HCT116 (cell line): Measurements from ENCODE around the gene ZEB2. TPM values are rescaled to one million over a fixed set of nuclear protein-coding genes. Genes with fewer than 3 reads are reported as not detected.

ENCODE experiments used
- ATAC-seq: fragments of 200-7000 bp; cut with Tn5 transposase; 2 replicates; pipeline ENCODE4 v1.9.1; 2020; ENCODE audit warnings: mild to moderate bottlenecking, moderate library complexity
- BruUV-seq: library from RNA; stranded (reverse); fragments of 400-500 nt; replicated peaks from 2 replicates; lab custom pipeline; 2021; lab: Mats Ljungman, UMichigan
- CTCF ChIA-PET: fragments of 300-600 bp; sonication (Branson Sonifier 250); formaldehyde crosslinking; loops from one replicate; lab custom pipeline; 2021; ENCODE audit warnings: antibody characterized with exemption; lab: Charles Lee
- POLR2A ChIA-PET: fragments of 300-600, 350-600 bp; sonication (Branson Sonifier 250); formaldehyde crosslinking; loops from one replicate; lab custom pipeline; 2021; ENCODE audit warnings: antibody characterized with exemption; lab: Charles Lee
- RAD21 ChIA-PET, 2 experiments: fragments of 300-600 bp; sonication (Branson Sonifier 250); formaldehyde crosslinking; loops; one replicate each; lab custom pipeline; 2023; ENCODE audit warnings: low total read pairs in 2 of 2; ENCODE audit not compliant: uncharacterized antibody in 2 of 2, unreplicated experiment in 2 of 2, low non-redundant PET in 1 of 2; lab: Charles Lee
- DNase-seq: peaks from one replicate; pipeline ENCODE4 v3.0.0-alpha.2; 2010; ENCODE audit warnings: low read depth, low spot score
- H2AFZ ChIP-seq: fragments of 200-600 bp; shearing (Covaris generic), sonication (generic); 2 replicates; pipeline ENCODE4 v1.6.1; 2017; ENCODE audit warnings: low read depth, mixed run types, mixed read lengths, antibody characterized with exemption, low read length; ENCODE audit not compliant: poor library complexity, severe bottlenecking
- H3K27ac ChIP-seq: 2 replicates; pipeline ENCODE4 v1.5.1; 2012; ENCODE audit warnings: low read depth, low read length
- H3K27me3 ChIP-seq: fragments of 200-600 bp; sonication (generic); 2 replicates; pipeline ENCODE4 v1.6.1; 2016; ENCODE audit warnings: mixed run types, low read length, mixed read lengths; ENCODE audit not compliant: insufficient read depth
- H3K36me3 ChIP-seq, 2 experiments: fragments of 200-500 bp in 1 of 2; fragments of 200-600 bp in 1 of 2; sonication (Bioruptor generic) in 1 of 2; sonication (generic) in 1 of 2; 2 replicates each; pipeline versions ENCODE4 v1.5.1 to v1.6.1; 2014 to 2016; ENCODE audit warnings: low read length in 2 of 2, inconsistent platforms in 1 of 2, mixed read lengths in 1 of 2, mixed run types in 1 of 2; ENCODE audit not compliant: insufficient read depth in 2 of 2, control insufficient read depth in 1 of 2
- H3K4me1 ChIP-seq, 2 experiments: fragments of 200-600 bp in 1 of 2; sonication (generic) in 1 of 2; 2 replicates each; pipeline versions ENCODE4 v1.5.1 to v1.6.1; 2012 to 2017; ENCODE audit warnings: low read length in 2 of 2, inconsistent platforms in 1 of 2, mild to moderate bottlenecking in 1 of 2, mixed read lengths in 1 of 2, mixed run types in 1 of 2, moderate library complexity in 1 of 2; ENCODE audit not compliant: insufficient read depth in 2 of 2, control insufficient read depth in 1 of 2
- H3K4me2 ChIP-seq: fragments of 200-600 bp; sonication (generic); 2 replicates; pipeline ENCODE4 v1.6.1; 2017; ENCODE audit warnings: mixed run types, low read length, mixed read lengths
- H3K4me3 ChIP-seq, 2 experiments: fragments of 200-600 bp in 1 of 2; sonication (generic) in 1 of 2; replicated peaks in 1 of 2; 2 replicates each; pipeline ENCODE4 v1.5.1; 2011 to 2016; ENCODE audit warnings: low read length in 2 of 2, control low read depth in 1 of 2, low read depth in 1 of 2, mild to moderate bottlenecking in 1 of 2, mixed read lengths in 1 of 2, mixed run types in 1 of 2
- H3K79me2 ChIP-seq: fragments of 200-600 bp; sonication (generic); 2 replicates; pipeline ENCODE4 v1.6.1; 2017; ENCODE audit warnings: mild to moderate bottlenecking, mixed run types, low read length, moderate library complexity, mixed read lengths; ENCODE audit not compliant: insufficient read depth
- H3K9ac ChIP-seq: fragments of 200-600 bp; sonication (generic); 2 replicates; pipeline ENCODE4 v1.6.1; 2016; ENCODE audit warnings: low read length, mixed read lengths
- H3K9me2 ChIP-seq: fragments of 200-600 bp; sonication (generic), shearing (Covaris generic); 2 replicates; pipeline ENCODE4 v1.6.1; 2017; ENCODE audit warnings: mixed run types, mild to moderate bottlenecking, moderate library complexity; ENCODE audit not compliant: insufficient read depth
- H3K9me3 ChIP-seq, 2 experiments: fragments of 200-500 bp in 1 of 2; fragments of 200-600 bp in 1 of 2; sonication (Bioruptor generic) in 1 of 2; sonication (generic) in 1 of 2; 2 replicates each; pipeline ENCODE4 v1.6.1; 2014 to 2017; ENCODE audit warnings: low read length in 2 of 2, mixed read lengths in 2 of 2, inconsistent platforms in 1 of 2, low read depth in 1 of 2, mild to moderate bottlenecking in 1 of 2, mixed run types in 1 of 2, moderate library complexity in 1 of 2; ENCODE audit not compliant: control insufficient read depth in 1 of 2, insufficient read depth in 1 of 2
- H4K20me1 ChIP-seq: fragments of 200-600 bp; sonication (generic), shearing (Covaris generic); 2 replicates; pipeline ENCODE4 v1.6.1; 2017; ENCODE audit warnings: mixed run types, mild to moderate bottlenecking, moderate library complexity; ENCODE audit not compliant: insufficient read depth
- ELF1 ChIP-seq: IDR thresholded peaks from 2 replicates; pipeline ENCODE4 v1.6.1; 2012; ENCODE audit warnings: low read depth, borderline replicate concordance
- EZH2phosphoT487 ChIP-seq: fragments of 200-600 bp; IDR thresholded peaks from 2 replicates; pipeline ENCODE4 v1.6.1; 2018; ENCODE audit warnings: antibody characterized with exemption, borderline replicate concordance
- JUND ChIP-seq: IDR thresholded peaks from 2 replicates; pipeline ENCODE4 v1.6.1; 2012
- POLR2A ChIP-seq: IDR thresholded peaks from 2 replicates; pipeline ENCODE4 v1.7.0; 2011; ENCODE audit warnings: borderline replicate concordance; ENCODE audit not compliant: insufficient read depth, insufficient read length; ENCODE audit errors: extremely low read depth
- POLR2AphosphoS5 ChIP-seq: IDR thresholded peaks from 2 replicates; pipeline ENCODE4 v1.6.1; 2011; ENCODE audit warnings: mild to moderate bottlenecking, low read depth, low read length, moderate library complexity
- SIN3A ChIP-seq: IDR thresholded peaks from 2 replicates; pipeline ENCODE4 v1.6.1; 2012; ENCODE audit warnings: low read depth
- SRF ChIP-seq: IDR thresholded peaks from 2 replicates; pipeline ENCODE4 v1.6.1; 2012; ENCODE audit warnings: low read depth
- TCF7L2 ChIP-seq: IDR thresholded peaks from 2 replicates; pipeline ENCODE4 v1.7.0; 2011; ENCODE audit warnings: borderline replicate concordance, inconsistent platforms; ENCODE audit not compliant: insufficient read depth, insufficient read length; ENCODE audit errors: extremely low read depth
- ZFX ChIP-seq: fragments of 450-650 bp; IDR thresholded peaks from 2 replicates; pipeline ENCODE4 v1.6.1; 2017
- ZNF274 ChIP-seq: fragments of 200-500 bp; sonication (Bioruptor generic); IDR thresholded peaks from 2 replicates; pipeline ENCODE4 v1.6.1; 2014; ENCODE audit warnings: mild to moderate bottlenecking, low read depth, low read length, inconsistent platforms
- intact Hi-C: fragments of 100-400 bp; cut with micrococcal nuclease; formaldehyde crosslinking; loops from 2 replicates; pipeline ENCODE4 v1.10.0; 2022
- total RNA-seq: library from RNA; stranded (reverse); gene quantifications from one replicate; pipeline ENCODE4 v1.2.1, GENCODE V29; 2021; ENCODE audit not compliant: unreplicated experiment
- TF ChIP-seq, protein P1 (sequence below): IDR thresholded peaks from 2 replicates; pipeline ENCODE4 v1.6.1; 2012
- TF ChIP-seq, protein P2 (sequence below), 3 experiments: fragments of 200-600 bp in 1 of 3; sonication (generic) in 1 of 3; IDR thresholded peaks in 2 of 3; conservative IDR thresholded peaks in 1 of 3; 2 replicates each; pipeline ENCODE4 v1.5.1; 2012 to 2017; ENCODE audit warnings: low read depth in 2 of 3, low read length in 2 of 3, antibody characterized with exemption in 1 of 3, borderline replicate concordance in 1 of 3, control low read depth in 1 of 3, mild to moderate bottlenecking in 1 of 3, mixed read lengths in 1 of 3, mixed run types in 1 of 3, moderate library complexity in 1 of 3; ENCODE audit not compliant: insufficient read depth in 1 of 3
- TF ChIP-seq, protein P3 (sequence below): IDR thresholded peaks from 2 replicates; pipeline ENCODE4 v1.6.1; 2012
- TF ChIP-seq, protein P4 (sequence below): IDR thresholded peaks from 2 replicates; pipeline ENCODE4 v1.6.1; 2011; ENCODE audit warnings: mild to moderate bottlenecking, low read length, moderate library complexity; ENCODE audit not compliant: insufficient replicate concordance; ENCODE audit errors: extremely low read depth

ZEB2 gene
- total RNA-seq, 1 experiment from 2014 or later: 0.81 TPM

DNA sequence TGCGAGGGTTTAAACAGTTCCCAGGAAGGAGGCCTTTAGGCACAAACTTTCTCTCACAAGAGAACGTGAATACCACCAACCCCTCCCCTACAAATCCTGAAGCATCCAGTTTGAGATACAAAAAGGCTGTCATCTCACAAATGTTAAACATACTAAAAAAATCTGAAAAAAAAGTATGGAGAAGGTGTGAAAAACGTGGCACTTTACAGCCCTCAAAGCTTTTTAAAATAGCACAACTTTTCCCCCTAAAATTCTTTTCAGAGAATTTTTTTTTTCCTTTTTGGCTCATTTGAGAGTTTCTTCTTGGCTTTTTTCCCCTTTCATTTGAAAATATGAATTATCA lies 10.1 kb downstream of the ZEB2 start:
- ChIA-PET CTCF (no interaction called here), POLR2A (no interaction called here), RAD21 (no interaction called here)
- Histone ChIP-seq H3K27me3 (peaks cover 34% of the 10 kb centered on the region), H3K36me3 (no peaks in the 10 kb centered on the region), H3K4me3 (no peak overlapping the region), H3K4me2 (no peak overlapping the region), H3K9ac (no peak overlapping the region), H3K9me2 (no peaks in the 10 kb centered on the region), H3K27ac (no peak overlapping the region), H3K9me3 (no peaks in the 10 kb centered on the region), H3K79me2 (no peaks in the 10 kb centered on the region), H4K20me1 (no peaks in the 10 kb centered on the region), H3K4me1 (no peaks in the 10 kb centered on the region), H2AFZ (no peak overlapping the region)
- TF ChIP-seq TCF7L2: no peak
- no peak for TF ChIP-seq SIN3A
- TF ChIP-seq SRF: no peak
- TF ChIP-seq, protein P1, sequence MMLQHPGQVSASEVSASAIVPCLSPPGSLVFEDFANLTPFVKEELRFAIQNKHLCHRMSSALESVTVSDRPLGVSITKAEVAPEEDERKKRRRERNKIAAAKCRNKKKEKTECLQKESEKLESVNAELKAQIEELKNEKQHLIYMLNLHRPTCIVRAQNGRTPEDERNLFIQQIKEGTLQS: no peak
- BruUV-seq: no TSS peak
- no peak for ATAC-seq
- intact Hi-C loops: no loop called here
- no peak for DNase-seq

DNA sequence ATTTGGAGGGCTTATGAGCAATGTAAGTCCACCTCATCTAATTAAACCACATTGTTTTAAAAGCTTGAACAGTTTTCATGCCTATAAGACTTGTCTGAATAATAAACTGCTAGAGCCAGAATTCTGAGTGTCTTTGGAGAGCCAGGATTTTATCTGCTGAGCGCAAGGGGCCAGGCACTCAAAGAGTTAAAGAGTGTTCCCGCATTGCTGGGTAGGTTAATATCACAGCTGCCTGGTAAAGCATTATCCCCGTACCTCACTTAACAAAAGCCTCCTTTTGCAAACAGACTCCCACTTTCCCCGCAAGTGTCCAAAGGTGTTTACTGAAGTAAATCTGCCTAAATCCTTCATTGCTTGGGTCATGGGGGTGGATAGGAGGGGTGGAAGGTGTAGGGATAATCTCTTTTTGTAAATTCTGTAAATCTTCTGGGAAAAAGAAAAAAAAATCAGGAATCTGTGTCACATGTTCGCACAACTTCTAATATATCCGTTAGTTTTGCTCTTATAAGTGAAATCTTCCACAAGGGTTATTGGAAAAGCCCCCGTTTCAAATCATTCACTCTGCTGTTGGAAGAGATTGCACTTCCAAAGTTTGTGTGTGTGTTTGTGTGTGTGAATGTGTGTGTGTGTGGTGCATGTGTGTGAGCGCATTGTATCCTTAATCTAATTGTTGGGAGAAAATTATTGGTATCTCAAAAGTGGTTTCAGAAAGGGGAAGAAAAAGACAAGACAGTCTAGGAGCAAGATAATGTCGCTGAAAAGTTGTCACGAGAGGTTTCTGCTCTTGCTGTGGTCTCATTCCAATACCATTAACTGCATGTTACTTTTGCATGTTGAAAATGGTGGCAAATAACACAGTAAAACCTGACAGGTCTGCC lies 10.7 kb downstream of the ZEB2 start:
- Histone ChIP-seq H3K9me3 (no peaks in the 10 kb centered on the region), H3K9me2 (no peaks in the 10 kb centered on the region), H3K9ac (no peak overlapping the region), H3K4me3 (no peak overlapping the region), H3K27me3 (peaks cover 29% of the 10 kb centered on the region), H3K79me2 (no peaks in the 10 kb centered on the region), H3K4me1 (no peaks in the 10 kb centered on the region), H2AFZ (no peak overlapping the region), H4K20me1 (no peaks in the 10 kb centered on the region), H3K36me3 (no peaks in the 10 kb centered on the region), H3K27ac (no peak overlapping the region), H3K4me2 (no peak overlapping the region)
- RAD21 ChIA-PET: no interaction called here
- TF ChIP-seq, protein P2, sequence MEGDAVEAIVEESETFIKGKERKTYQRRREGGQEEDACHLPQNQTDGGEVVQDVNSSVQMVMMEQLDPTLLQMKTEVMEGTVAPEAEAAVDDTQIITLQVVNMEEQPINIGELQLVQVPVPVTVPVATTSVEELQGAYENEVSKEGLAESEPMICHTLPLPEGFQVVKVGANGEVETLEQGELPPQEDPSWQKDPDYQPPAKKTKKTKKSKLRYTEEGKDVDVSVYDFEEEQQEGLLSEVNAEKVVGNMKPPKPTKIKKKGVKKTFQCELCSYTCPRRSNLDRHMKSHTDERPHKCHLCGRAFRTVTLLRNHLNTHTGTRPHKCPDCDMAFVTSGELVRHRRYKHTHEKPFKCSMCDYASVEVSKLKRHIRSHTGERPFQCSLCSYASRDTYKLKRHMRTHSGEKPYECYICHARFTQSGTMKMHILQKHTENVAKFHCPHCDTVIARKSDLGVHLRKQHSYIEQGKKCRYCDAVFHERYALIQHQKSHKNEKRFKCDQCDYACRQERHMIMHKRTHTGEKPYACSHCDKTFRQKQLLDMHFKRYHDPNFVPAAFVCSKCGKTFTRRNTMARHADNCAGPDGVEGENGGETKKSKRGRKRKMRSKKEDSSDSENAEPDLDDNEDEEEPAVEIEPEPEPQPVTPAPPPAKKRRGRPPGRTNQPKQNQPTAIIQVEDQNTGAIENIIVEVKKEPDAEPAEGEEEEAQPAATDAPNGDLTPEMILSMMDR (IDR thresholded peaks at IDR 0.05 in 2 of 3, conservative IDR thresholded peaks at IDR 0.05 in 1 of 3; ENCODE audit: borderline replicate concordance in 1 of 3, insufficient read depth in 1 of 3, low read depth in 2 of 3, low read length in 2 of 3): no peak
- TF ChIP-seq ELF1: no peak
- TF ChIP-seq SRF: no peak
- TF ChIP-seq, protein P3, sequence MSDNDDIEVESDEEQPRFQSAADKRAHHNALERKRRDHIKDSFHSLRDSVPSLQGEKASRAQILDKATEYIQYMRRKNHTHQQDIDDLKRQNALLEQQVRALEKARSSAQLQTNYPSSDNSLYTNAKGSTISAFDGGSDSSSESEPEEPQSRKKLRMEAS: no peak
- no peak for TF ChIP-seq POLR2AphosphoS5
- no peak for TF ChIP-seq JUND
- no peak for TF ChIP-seq ZNF274
- no peak for TF ChIP-seq TCF7L2
- no peak for TF ChIP-seq EZH2phosphoT487
- TF ChIP-seq, protein P4, sequence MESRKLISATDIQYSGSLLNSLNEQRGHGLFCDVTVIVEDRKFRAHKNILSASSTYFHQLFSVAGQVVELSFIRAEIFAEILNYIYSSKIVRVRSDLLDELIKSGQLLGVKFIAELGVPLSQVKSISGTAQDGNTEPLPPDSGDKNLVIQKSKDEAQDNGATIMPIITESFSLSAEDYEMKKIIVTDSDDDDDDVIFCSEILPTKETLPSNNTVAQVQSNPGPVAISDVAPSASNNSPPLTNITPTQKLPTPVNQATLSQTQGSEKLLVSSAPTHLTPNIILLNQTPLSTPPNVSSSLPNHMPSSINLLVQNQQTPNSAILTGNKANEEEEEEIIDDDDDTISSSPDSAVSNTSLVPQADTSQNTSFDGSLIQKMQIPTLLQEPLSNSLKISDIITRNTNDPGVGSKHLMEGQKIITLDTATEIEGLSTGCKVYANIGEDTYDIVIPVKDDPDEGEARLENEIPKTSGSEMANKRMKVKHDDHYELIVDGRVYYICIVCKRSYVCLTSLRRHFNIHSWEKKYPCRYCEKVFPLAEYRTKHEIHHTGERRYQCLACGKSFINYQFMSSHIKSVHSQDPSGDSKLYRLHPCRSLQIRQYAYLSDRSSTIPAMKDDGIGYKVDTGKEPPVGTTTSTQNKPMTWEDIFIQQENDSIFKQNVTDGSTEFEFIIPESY: no peak
- TF ChIP-seq, protein P1: no peak
- no peak for TF ChIP-seq POLR2A
- no peak for TF ChIP-seq ZFX
- no peak for DNase-seq
- no peak for ATAC-seq
- POLR2A ChIA-PET: no interaction called here
- BruUV-seq: no TSS peak
- intact Hi-C loops: no loop called here
- CTCF ChIA-PET: no interaction called here
